NOMO-1 treated with dmso at 0.1 percent for 144 hours (cell line): ENCODE measurements around the gene E4F1.

Experiments used
- DNase-seq: peaks from one replicate; lab custom pipeline; 2025; ENCODE audit not compliant: unreplicated experiment; lab: John Stamatoyannopoulos, UW

E4F1 gene

DNA sequence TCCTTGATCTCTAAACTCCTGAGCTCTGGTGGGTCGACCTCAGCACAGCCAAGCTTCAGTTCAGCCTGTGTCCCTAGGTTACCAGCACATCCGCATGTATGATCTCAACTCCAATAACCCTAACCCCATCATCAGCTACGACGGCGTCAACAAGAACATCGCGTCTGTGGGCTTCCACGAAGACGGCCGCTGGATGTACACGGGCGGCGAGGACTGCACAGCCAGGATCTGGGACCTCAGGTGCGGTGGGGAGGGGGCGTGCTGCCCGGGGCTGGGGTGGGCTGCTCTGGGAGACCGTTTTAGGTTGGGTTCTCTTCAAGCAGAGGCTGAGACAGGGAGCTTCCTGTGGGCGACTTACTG, 17.0 kb upstream of the E4F1 start:
- DNase-seq = no peak

DNA sequence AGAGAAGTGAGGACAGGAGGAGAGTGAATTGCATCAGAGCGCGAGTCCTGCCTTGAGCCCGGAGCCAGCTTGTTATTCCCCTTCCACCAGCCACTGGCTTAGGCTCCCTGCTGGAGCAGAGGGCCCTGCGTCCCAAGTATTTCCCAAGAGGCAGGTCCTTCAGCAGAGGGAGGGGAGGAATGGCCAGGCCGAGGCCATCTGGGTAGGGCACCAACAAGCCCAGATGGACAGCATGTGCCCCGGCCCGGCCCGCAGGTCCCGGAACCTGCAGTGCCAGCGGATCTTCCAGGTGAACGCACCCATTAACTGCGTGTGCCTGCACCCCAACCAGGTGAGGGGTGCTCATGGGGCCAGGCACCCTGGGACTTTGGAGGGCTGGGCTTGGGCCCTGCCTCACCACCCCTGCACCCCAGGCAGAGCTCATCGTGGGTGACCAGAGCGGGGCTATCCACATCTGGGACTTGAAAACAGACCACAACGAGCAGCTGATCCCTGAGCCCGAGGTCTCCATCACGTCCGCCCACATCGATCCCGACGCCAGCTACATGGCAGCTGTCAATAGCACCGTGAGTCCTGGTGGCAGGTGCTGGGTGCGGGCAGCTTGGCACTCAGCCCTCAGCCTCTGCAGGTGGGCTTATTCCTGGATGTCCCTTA, 16.5 kb upstream of the E4F1 start:
- DNase-seq = no peak

DNA sequence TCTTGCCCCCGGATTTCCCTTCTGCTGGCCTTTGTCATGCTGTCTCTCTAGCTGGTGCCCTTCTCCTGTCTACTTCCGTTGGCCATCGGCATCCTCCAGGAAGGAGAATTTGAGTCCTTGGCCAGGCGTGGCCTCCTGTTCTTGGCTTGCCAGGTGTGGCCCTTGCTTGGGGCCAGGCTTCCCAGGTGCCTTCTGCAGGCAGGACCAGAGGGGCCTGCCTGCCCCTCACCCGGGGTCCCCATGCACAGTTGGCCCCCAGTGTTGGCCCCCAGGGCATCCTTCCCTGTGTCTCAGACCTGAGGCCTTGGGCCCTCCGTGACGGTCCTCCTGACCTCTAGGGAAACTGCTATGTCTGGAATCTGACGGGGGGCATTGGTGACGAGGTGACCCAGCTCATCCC, 15.5 kb upstream of the E4F1 start:
- DNase-seq = no peak

DNA sequence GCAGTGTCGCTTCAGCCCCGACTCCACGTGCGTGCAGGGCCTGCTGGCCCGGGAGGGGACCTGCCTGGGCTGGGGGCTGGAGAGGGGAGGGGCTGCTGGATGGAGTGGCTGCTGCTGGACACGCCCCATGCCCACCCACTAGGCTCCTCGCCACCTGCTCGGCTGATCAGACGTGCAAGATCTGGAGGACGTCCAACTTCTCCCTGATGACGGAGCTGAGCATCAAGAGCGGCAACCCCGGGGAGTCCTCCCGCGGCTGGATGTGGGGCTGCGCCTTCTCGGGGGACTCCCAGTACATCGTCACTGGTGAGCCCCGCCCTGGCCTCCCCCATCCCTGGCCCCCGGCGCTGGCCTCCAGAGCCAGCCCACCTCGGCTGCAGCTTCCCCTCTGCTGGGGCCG, 15.1 kb upstream of the E4F1 start:
- DNase-seq = no peak

DNA sequence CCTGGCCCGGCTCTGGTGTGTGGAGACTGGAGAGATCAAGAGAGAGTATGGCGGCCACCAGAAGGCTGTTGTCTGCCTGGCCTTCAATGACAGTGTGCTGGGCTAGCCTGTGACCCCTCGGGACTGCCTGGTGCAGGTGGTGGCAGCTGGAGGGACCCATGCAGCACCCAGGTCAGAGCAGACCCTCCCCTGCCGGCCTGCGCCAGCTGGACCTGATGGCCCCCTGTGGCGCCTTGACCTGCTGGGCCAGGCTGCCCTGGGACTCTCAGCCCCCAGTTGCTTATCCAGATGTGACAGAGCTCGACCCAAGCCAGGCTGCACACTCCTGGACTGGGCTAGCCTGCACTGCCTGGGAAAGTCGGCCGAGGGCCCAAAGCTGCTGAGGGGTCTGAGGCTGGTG, 14.6 kb upstream of the E4F1 start:
- no peak for DNase-seq

DNA sequence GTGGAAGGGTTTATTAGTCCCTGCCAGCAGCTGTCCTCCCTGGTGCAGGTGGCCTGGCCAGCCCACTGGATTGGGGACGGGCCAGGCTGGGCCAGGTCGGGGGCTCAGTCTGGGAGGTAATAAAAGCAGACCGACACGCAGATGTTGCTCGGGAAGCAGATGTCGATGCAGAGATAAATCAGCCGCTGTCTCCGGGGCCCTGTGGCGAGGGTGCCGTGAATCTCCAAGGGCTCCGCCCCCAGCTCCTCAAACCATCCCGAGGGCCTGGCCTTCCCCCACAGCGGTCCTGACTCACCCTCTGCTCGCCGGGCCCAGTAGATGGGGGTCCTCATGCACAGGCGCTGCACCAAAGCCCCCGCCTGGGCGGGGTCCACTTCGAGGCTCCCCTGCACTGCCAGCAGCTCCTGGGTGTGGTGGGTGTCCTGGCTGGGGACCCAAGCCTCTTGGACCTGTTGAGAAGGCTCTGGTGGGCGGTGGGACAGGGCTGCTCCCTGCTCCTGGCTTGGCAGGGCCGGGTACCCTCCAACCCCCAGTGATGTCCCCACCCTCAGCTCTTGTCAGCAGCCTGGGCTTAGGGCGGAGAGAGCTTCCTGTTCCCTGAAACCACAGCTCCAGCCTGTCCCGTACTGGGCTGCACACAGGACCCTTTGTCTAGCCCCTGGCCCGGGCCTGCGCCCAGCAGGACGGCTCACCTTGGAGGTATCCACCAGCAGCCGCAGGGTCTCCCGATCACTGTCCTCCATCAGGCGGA, 14.0 kb upstream of the E4F1 start:
- no peak for DNase-seq

DNA sequence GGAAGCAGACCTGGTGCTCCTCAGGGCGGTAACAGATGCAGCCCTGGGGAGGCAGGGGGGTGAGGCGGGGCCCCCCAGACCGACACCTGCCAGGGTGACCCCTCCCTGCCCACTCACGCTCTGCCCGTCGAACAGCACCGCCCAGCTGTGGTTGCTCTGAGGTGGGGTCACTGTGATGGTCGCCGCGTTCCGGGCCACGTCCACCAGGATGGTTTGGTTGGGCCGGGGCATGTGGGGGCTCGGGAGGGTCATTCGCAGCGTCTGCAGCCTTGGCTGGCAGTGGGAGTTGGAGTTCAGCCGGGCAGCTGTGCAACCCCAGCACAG, 13.4 kb upstream of the E4F1 start:
- DNase-seq = no peak

DNA sequence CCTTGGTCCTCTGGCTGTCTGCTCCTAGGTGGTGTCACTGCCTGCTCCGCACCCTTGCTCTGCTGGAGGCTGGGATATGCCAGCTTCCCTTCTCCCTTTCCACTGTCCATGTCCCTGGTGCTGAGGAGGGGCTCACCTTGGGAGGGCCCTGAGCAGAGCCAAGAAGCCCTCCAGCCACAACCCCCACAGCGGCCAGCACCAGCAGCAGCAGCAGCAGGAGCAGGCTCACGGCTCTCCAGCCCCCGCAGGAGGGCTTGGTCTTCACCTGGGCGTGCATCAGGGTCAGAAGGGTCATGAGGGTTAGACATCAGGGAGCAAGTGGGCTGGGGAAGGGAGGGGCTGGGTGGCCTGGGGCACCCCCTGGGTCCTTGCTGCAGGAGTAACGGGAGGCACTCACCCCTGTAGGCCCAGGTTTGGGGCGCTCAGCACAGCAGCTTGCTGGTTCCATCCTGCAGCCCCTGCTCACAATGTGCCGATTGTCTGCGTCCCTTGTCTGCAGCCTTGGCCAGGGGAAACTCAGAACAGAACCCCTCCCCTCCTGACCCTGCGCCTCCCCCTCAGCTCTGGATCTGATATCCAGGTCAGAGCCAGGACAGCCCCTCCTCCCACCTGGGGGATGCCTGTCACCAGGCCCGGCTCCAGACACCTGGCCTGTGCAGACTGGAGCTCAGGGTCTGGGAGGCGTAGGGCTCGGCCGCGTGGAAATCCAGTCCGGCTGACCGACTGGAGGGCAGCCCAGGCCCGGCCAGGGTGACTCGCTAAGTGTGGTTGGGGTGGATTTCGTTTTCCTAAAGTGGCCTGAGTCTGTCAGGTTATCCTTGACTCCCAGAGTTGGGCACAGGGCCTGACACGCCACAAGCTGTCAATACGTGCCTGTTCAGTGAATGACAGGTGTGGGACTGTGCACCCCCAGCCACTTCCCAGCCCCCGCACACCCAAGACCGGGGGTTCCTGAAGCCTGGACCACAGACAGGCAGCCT, 12.7 kb upstream of the E4F1 start, which contains the start of gene BRICD5:
BRICD5 (minus strand) TSS at position 478 of the 980 bp plus-strand sequence; CDS start at position 448, 30 bp downstream.
- DNase-seq = no peak

DNA sequence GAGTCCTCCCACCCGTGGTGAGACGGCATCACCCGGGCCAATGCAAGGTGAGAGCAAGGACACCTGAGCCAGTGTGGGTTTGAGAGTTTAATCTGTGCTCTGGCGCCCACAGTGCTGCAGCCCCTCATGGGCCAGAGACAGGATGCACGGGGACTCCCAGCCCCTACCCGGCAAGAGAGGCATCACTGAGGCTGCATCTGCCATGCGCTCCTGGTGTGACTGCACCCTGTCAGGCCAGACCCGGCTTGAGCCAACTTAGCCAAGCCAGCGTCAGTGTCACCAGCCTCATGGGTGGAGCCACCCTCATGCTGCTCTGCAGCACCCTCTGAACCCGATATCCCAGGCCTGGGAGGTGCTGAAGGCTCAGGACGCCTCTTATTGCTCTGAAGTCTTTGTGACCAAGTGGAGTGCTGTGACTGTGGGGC, 11.5 kb upstream of the E4F1 start:
- DNase-seq = no peak

DNA sequence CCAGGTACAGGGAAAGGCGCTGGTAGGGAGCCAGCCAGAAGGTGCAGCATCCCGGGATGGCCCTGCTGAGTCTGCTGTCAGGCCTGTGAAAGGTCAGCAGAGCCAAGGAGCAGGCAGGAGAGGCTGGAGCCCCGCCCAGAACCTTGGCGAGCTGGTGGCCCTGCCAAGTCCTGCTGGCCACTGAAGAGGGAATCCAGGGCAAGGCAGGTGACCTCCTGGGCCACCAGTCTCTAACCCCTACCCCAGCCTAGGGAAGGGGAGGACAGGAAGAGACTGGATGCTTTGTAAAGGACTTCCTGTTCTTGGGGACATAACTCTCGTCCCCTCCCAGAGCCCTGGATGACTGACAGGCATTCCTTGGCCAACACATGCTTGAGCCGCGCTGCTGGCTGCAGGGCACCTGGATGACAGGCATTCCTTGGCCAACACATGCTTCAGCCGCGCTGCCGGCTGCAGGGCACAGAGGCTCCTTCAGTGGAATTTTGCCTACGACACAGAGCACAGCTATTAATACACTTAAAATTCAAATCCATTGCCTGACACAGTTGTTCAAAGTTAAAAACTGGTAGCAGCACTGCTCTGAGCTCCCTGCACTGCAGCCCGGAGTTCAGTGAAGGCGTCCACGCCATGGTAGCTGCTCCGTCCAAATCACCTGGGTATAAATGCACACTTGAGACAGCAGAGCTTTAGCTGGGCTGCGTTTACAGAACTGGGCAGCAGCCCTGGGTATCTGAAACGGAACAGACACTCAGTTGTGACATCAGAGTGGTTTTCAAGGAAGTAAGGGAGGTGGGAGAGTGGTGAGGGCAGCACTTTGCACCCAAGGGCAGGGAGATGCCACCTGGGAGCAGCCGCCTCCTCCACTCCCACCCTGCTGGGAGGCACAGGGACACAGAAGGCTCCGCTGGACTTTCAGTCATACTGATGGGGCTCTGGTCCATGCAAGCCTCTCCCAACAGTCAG, 10.7 kb upstream of the E4F1 start:
- peak; percentile 17 for DNase-seq

DNA sequence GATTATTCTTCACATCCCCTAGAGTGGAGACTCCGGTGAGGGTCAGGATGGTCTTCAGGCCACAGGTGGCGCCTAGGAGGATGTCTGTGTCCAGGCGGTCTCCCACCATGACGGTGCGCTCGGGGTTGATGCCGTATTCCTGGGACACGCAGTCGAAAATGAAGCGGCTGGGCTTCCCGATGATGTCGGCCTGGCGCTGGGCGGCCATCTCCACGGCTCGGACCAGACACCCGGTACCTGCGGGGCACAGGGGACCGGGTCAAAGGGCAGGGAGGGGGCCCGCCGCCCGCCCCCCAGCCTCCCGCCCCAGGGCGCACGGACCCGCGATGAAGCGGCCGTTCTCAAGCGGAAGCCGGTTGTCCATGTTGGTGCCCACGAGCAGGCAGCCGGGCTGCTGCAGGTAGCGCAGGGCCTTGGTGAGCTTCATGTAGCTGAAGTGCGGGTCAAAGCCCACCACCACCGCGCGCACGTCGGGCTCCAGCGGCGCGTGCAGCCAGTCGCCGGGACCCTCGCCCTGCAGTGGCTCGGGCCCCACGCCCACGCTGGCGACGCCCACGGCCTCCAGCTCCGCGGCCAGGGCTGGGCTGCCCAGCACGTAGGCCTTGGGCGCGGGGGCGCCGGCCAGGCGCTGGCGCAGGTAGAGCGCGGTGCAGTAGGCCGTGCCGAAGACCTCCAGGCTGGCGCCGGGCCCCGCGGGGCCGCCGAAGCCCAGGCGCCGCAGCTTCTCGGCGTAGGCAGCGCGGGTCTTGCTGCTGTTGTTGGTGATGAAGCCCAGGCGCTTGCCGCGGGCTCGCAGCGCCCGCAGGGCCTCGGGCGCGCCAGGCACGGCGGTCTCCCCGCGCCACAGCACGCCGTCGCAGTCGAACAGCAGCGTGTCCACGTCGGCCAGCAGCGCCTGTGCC, 9.3 kb upstream of the E4F1 start:
- DNase-seq = no peak

DNA sequence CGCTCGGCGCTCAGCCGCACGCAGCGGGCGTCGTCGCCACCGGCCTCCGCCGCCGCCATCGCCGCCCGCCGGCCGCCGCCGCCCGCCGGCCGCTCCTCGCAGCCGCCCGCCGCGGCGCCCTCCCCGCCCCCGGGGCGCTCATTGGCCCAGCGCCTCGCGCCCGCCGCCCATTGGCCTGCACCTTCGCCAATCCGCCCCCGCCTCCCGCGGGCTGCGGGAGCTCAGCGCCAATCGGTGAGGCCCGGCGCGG, 8.7 kb upstream of the E4F1 start, which contains the start of gene PGP:
PGP (minus strand) TSS at position 122 of the 250 bp plus-strand sequence; CDS start at position 59, 63 bp downstream.
- no peak for DNase-seq

DNA sequence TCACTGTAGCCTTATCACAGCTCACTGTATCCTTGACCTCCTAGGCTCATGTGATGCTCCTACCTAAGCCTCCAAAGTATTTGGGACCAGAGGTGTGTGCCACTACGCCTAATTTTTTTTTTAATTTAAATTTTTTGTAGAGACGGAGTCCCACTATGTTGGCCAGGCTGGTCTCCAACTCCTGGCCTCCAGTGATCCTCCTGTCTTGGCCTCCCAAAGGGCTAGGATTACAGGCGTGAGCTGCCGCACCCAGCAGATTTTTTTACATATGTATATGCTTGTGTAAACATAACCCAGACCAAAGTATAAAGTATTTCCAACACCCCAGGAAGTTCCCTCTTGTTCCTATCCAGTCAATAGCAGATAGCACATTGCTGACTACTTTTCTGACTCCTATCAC, 7.1 kb upstream of the E4F1 start:
- DNase-seq = no peak

DNA sequence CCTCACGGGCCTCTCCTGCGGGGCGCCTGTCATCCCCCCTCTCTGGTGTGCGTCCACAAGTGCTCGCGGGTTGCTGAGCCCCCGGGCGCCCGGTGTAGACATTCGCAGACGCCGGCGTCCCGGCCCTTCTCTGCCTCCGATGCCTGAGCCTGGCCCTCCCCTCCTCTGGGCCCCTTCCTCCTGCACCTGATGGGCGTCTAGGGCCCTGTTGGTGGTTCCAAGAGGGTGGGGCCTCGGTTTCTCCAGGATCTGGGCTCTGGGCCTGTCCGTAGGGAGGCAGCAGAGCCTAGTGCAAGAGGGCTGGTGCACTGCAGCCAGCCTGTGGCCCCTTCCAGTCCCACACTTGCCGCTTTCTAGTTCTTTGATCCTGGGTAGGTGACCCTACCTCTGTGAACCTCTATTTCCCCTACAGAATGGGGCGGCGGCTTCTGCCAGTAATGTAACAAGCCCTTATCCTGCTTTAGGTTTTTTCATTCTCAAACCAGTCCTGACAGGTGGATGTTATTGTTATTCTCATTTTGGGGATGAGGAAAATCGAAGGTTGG, 623 bp downstream of the E4F1 start:
- peak; percentile 42 for DNase-seq

DNA sequence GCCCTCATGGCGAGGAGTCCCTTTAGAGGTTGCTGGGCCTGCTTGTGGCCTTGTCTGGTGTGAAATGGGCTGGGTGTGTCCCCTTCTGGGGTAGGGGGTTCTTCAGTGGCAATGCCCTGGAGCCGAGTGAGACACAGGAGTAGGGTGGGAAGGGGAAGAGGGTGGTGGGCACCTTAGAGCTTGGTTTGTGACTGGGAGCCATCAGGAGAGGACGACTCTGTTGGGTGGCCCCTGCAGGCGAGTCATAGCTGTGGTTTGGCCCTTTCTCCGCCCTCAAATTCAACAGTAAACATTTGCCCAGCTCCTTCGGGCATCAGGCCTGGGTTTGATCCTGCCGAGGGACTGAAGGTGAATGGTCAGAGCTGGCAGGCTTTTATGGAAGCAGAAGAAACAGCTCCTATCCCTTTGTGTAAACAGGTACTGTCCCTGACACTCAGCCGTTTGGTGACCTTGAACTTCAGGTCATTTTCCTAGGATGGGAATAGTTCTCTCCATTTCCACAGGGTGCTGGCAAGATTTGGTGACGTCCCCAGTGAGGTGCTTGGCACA, 2.9 kb downstream of the E4F1 start:
- DNase-seq = no peak

DNA sequence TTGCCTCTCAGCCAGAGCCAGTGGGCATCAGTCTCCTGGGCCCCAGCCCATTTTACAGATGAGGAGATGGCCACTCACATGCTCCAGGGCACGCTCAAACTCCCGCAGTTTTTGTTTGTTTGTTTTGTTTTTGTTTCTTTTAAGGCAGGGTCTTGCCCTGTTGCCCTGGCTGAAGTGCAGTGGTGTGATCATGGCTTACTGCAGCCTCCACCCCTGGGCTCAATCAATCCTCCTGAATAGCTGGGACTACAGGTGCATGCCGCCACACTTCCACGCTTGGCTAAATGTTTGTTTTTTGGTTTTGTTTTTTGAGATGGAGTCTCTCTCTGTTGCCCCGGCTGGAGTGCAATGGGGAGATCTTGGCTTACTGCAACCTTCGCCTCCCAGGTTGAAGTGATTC, 3.5 kb downstream of the E4F1 start:
- no peak for DNase-seq

DNA sequence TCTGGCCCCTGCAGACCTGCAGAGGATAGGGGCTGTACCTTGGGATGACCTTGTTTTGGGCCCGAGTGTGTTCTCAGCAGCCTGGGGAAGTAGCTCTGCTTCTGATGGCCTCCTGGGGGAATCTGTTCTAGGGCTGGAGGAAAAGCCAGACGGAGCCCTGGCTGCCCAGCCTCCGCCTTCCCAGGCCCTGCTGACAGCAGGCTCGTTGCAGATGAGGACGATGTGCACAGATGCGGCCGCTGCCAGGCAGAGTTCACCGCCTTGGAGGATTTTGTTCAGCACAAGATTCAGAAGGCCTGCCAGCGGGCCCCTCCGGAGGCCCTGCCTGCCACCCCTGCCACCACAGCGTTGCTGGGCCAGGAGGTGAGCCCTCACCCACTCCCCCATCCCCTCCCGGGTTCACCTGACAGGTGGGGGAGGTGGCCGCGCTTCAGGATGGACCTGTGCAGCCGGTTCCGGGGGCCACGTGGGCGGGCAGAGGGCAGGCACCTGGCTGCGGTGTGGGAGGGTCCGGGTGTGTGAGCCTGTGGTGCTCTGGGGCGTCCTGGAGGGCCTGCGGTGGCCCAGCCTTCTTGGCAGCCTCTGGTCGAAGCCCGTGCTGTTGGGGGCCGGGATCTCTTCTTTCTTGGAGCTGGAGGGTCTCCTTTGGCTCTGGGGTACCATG, 4.9 kb downstream of the E4F1 start:
- DNase-seq = no peak

DNA sequence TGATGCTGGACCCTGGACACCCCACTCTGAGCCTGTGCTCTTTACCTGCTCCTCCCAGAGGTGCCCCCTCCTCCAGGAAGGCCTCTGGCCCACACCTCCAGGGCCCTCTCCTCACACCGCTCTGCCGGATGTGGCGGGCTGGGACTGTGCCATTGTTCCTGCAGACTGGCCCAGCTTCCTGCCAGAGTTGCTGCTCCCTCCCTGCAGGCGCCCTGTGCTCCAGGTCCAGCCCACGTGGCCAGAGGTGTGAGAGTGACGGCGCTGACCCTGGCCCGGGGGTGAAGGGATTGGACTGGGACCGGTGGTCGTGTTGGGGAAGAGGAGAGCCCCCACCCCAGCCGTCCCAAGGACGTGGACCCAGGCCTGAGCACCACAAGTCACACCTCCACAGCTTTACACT, 5.7 kb downstream of the E4F1 start:
- no peak for DNase-seq
